Tibial nerve (tissue), 3 donors: Measurements from ENCODE around the gene BTBD3.

Experiments
- POLR2A ChIP-seq, 2 donors: fragments of 450-650 bp; IDR thresholded peaks; one replicate each; pipeline ENCODE4 v1.6.1; 2017; ENCODE audit warnings: antibody characterized with exemption in 2 of 2, mild to moderate bottlenecking in 2 of 2, moderate library complexity in 2 of 2
- TF ChIP-seq, protein P1 (sequence below), 5 experiments: fragments of 200-600 bp in 3 of 5; fragments of 450-650 bp in 2 of 5; sonication (generic) in 3 of 5; IDR thresholded peaks; one replicate each; pipeline ENCODE4 v1.5.1; 2016 to 2019; ENCODE audit warnings: antibody characterized with exemption in 5 of 5, mild to moderate bottlenecking in 3 of 5, moderate library complexity in 2 of 5

DNA sequence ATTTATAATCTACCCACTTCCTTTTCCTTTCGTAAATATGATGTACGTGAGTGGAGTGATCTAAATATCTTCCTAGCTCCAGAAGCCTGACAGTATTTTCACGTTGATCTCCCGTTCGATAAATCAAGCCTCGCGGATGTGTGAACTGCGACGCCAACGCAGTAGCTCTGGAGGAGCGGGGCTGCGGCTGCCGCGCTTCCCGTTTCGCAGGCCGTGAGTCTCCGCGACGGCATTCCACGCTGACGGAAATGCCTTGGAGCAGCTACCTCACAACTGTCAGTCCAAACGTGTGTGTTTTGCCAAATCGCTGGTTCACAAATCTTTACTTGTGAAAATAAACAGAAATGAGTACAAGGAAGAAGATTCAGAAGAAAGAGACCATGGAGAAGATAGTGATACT is 41.2 kb downstream of the BTBD3 start:
- no peak for TF ChIP-seq POLR2A (IDR thresholded peaks at IDR 0.05)
- TF ChIP-seq, protein P1, sequence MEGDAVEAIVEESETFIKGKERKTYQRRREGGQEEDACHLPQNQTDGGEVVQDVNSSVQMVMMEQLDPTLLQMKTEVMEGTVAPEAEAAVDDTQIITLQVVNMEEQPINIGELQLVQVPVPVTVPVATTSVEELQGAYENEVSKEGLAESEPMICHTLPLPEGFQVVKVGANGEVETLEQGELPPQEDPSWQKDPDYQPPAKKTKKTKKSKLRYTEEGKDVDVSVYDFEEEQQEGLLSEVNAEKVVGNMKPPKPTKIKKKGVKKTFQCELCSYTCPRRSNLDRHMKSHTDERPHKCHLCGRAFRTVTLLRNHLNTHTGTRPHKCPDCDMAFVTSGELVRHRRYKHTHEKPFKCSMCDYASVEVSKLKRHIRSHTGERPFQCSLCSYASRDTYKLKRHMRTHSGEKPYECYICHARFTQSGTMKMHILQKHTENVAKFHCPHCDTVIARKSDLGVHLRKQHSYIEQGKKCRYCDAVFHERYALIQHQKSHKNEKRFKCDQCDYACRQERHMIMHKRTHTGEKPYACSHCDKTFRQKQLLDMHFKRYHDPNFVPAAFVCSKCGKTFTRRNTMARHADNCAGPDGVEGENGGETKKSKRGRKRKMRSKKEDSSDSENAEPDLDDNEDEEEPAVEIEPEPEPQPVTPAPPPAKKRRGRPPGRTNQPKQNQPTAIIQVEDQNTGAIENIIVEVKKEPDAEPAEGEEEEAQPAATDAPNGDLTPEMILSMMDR (IDR thresholded peaks at IDR 0.05): no peak
